ENCODE data around the gene SERPINB2. TPM values are rescaled to one million over a fixed set of nuclear protein-coding genes. Genes with fewer than 3 reads are reported as not detected.

Gene SERPINB2, protein sequence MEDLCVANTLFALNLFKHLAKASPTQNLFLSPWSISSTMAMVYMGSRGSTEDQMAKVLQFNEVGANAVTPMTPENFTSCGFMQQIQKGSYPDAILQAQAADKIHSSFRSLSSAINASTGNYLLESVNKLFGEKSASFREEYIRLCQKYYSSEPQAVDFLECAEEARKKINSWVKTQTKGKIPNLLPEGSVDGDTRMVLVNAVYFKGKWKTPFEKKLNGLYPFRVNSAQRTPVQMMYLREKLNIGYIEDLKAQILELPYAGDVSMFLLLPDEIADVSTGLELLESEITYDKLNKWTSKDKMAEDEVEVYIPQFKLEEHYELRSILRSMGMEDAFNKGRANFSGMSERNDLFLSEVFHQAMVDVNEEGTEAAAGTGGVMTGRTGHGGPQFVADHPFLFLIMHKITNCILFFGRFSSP
- total RNA-seq (2021) (1.7 and 2.5 TPM in 2 replicates), Bru-seq, nascent RNA (percentile 33 among the genes with signal in this experiment), BruChase-seq, experiment 1, labeled RNA remaining after a 2-hour chase (percentile 23 among the genes with signal in this experiment), BruChase-seq, experiment 2, labeled RNA remaining after a 6-hour chase (percentile 35 among the genes with signal in this experiment)
- long read RNA-seq, partial matches to known transcripts: 0 of 2 reads
- long read RNA-seq, other reads (novel, unspliced or antisense): 2 of 2 reads

DNA sequence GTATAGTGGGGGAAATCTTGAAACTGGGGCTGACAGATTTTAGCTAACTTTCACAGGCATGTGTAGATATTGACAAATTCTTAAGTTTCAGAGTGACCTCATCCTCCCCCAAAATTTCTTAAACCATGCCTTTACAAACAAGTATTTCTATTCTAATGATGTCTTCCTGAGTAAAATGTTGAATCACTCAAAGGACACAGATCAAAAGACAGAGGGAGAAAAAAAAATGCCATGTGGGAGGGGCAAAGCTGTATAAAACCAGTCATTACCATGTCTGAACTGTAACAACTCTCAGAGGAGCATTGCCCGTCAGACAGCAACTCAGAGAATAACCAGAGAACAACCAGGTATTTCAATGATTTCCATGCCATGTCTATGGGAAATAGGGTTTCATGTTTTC lies at the start of gene SERPINB2:
SERPINB2 (plus strand) TSS at position 282 of the 400 bp plus-strand sequence. CDS start 3,740 bp downstream, outside the sequence.
- no peaks in the 10 kb centered on the region for H3K9me3 ChIP-seq (ENCODE audit: low read depth, low read length, poor library complexity, severe bottlenecking)
- no peak within 1 kb of the TSS for H3K4me3 ChIP-seq (ENCODE audit: low read depth, low read length, poor library complexity, severe bottlenecking)
- no peak within 1 kb of the TSS for H3K27ac ChIP-seq (ENCODE audit: low read depth, low read length, poor library complexity, severe bottlenecking)
- H3K4me1 ChIP-seq (ENCODE audit: insufficient read depth, low read length, poor library complexity, severe bottlenecking): no peaks in the 10 kb centered on the region
- CTCF ChIA-PET: no interaction called here
- no peak for DNase-seq (ENCODE audit: low spot score)
- TF ChIP-seq, protein P1, sequence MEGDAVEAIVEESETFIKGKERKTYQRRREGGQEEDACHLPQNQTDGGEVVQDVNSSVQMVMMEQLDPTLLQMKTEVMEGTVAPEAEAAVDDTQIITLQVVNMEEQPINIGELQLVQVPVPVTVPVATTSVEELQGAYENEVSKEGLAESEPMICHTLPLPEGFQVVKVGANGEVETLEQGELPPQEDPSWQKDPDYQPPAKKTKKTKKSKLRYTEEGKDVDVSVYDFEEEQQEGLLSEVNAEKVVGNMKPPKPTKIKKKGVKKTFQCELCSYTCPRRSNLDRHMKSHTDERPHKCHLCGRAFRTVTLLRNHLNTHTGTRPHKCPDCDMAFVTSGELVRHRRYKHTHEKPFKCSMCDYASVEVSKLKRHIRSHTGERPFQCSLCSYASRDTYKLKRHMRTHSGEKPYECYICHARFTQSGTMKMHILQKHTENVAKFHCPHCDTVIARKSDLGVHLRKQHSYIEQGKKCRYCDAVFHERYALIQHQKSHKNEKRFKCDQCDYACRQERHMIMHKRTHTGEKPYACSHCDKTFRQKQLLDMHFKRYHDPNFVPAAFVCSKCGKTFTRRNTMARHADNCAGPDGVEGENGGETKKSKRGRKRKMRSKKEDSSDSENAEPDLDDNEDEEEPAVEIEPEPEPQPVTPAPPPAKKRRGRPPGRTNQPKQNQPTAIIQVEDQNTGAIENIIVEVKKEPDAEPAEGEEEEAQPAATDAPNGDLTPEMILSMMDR (conservative IDR thresholded peaks at IDR 0.05; ENCODE audit: low read depth, low read length): no peak
- TF ChIP-seq EZH2 (IDR thresholded peaks at IDR 0.05; ENCODE audit: borderline replicate concordance, low read depth, low read length, poor library complexity, severe bottlenecking): no peak
- intact Hi-C loops (cut with micrococcal nuclease; ENCODE audit: unreplicated experiment): no loop called here
- POLR2A ChIA-PET (ENCODE audit: low non-redundant PET): no interaction called here
- H3K36me3 ChIP-seq (ENCODE audit: insufficient read depth, low read length, poor library complexity, severe bottlenecking): no peaks in the 10 kb centered on the region
- BruUV-seq (replicated peaks): no TSS peak
- H3K27me3 ChIP-seq (replicated peaks; ENCODE audit: insufficient read depth, low read depth, low read length, poor library complexity): no peaks in the 10 kb centered on the region

DNA sequence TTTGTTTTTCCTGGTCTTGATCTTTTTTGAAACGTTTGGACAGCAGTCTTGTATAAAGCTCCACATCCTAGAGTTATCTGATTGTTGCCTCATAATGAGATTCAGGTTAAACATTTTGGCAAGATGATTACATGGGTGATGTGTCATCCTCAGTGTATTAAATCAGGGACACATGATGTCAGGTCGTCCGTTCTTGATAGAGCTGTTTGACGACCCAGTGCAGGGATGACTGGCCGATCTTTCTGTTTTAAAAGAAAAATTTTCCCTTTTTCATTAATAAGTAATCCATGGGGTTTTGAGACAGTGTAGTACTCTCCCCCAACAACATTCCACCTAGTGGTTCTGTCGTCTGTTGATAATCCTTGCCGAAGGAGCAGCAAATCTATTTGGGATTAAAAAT lies 44.5 kb upstream of the SERPINB2 start:
- Histone ChIP-seq H3K4me3 (ENCODE audit: low read depth, low read length, poor library complexity, severe bottlenecking) (no peak overlapping the region), H3K36me3 (ENCODE audit: insufficient read depth, low read length, poor library complexity, severe bottlenecking) (no peaks in the 10 kb centered on the region), H3K4me1 (ENCODE audit: insufficient read depth, low read length, poor library complexity, severe bottlenecking) (peaks cover 43% of the 10 kb centered on the region), H3K9me3 (ENCODE audit: low read depth, low read length, poor library complexity, severe bottlenecking) (no peaks in the 10 kb centered on the region), H3K27ac (ENCODE audit: low read depth, low read length, poor library complexity, severe bottlenecking) (no peak overlapping the region), H3K27me3 (replicated peaks; ENCODE audit: insufficient read depth, low read depth, low read length, poor library complexity) (no peaks in the 10 kb centered on the region)
- ChIA-PET CTCF (interaction anchor here (0.5 to 2.0 kb wide), 2 partner anchors 325 to 485 kb away, joined by 3 to 5 read pairs; no protein-coding TSS in a partner anchor), POLR2A (ENCODE audit: low non-redundant PET) (interaction anchor here (0.6 kb wide), 1 partner anchor 457 kb away, joined by 3 read pairs; no protein-coding TSS in a partner anchor)
- intact Hi-C loops (cut with micrococcal nuclease; ENCODE audit: unreplicated experiment): loop anchor here (10.0 kb wide), 2 partner anchors 168 to 718 kb away; no protein-coding TSS in a partner anchor
- BruUV-seq (replicated peaks): no TSS peak
- no peak for DNase-seq (ENCODE audit: low spot score)
- TF ChIP-seq EZH2 (IDR thresholded peaks at IDR 0.05; ENCODE audit: borderline replicate concordance, low read depth, low read length, poor library complexity, severe bottlenecking): no peak
- TF ChIP-seq, protein P1 (conservative IDR thresholded peaks at IDR 0.05; ENCODE audit: low read depth, low read length): no peak

DNA sequence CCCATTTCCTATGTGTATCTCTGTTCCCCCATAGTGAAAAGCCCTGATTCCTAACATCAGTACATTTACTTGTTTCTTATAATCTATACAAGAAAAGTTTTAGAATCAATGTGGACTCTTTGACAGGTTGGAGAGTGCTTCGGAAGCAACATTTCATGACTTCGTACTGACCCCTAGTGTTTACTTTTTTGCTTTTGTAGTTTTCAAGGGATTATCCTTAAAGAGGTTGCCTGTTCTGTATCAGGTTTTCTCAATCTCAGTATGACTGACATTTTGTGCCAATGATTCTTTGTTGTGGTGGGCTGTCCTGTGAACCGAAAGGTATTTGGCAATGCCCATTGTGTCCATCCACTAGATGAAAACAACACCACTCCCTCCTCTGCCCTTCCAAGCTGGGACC lies 43.3 kb upstream of the SERPINB2 start:
- CTCF ChIA-PET: interaction anchor here (2.0 kb wide), 1 partner anchor 326 kb away, joined by 5 read pairs; no protein-coding TSS in a partner anchor
- peaks cover 43% of the 10 kb centered on the region for H3K4me1 ChIP-seq (ENCODE audit: insufficient read depth, low read length, poor library complexity, severe bottlenecking)
- DNase-seq (ENCODE audit: low spot score): peak; percentile 80
- no peaks in the 10 kb centered on the region for H3K9me3 ChIP-seq (ENCODE audit: low read depth, low read length, poor library complexity, severe bottlenecking)
- no peaks in the 10 kb centered on the region for H3K36me3 ChIP-seq (ENCODE audit: insufficient read depth, low read length, poor library complexity, severe bottlenecking)
- POLR2A ChIA-PET (ENCODE audit: low non-redundant PET): no interaction called here
- TF ChIP-seq, protein P1 (conservative IDR thresholded peaks at IDR 0.05; ENCODE audit: low read depth, low read length): peak; percentile 71
- TF ChIP-seq EZH2 (IDR thresholded peaks at IDR 0.05; ENCODE audit: borderline replicate concordance, low read depth, low read length, poor library complexity, severe bottlenecking): no peak
- peak overlapping the region; percentile 34 for H3K27ac ChIP-seq (ENCODE audit: low read depth, low read length, poor library complexity, severe bottlenecking)
- no peak overlapping the region for H3K4me3 ChIP-seq (ENCODE audit: low read depth, low read length, poor library complexity, severe bottlenecking)
- intact Hi-C loops (cut with micrococcal nuclease; ENCODE audit: unreplicated experiment): loop anchor here (1.0 to 10.0 kb wide), 6 partner anchors 103 to 719 kb away; no protein-coding TSS in a partner anchor
- BruUV-seq (replicated peaks): no TSS peak
- H3K27me3 ChIP-seq (replicated peaks; ENCODE audit: insufficient read depth, low read depth, low read length, poor library complexity): no peaks in the 10 kb centered on the region
